GM18526 (cell line): Measurements from ENCODE around the gene MYORG.

ENCODE experiments used
- POLR2A ChIP-seq: IDR thresholded peaks from 3 replicates; pipeline ENCODE4 v1.6.1; 2011; ENCODE audit not compliant: insufficient read length; ENCODE audit errors: extremely low read depth

The MYORG gene

GRCh38 chr9:34396276-34397214 is 19.8 kb upstream of the MYORG start:
- TF ChIP-seq POLR2A: no peak

GRCh38 chr9:34392511-34392910 is 15.8 kb upstream of the MYORG start:
- TF ChIP-seq POLR2A: no peak

- TF ChIP-seq POLR2A: no peak
Measured at GRCh38 chr9:34387239-34387638, 10.5 kb upstream of the MYORG start.

- TF ChIP-seq POLR2A: no peak
Measured at GRCh38 chr9:34386656-34387055, 10.0 kb upstream of the MYORG start.

GRCh38 chr9:34385561-34386230 is 9.0 kb upstream of the MYORG start:
- TF ChIP-seq POLR2A: no peak

GRCh38 chr9:34384368-34385165 is 7.9 kb upstream of the MYORG start:
- no peak for TF ChIP-seq POLR2A

- TF ChIP-seq POLR2A: no peak
Measured at GRCh38 chr9:34383904-34384303, 7.2 kb upstream of the MYORG start.

GRCh38 chr9:34382879-34383278 is 6.2 kb upstream of the MYORG start:
- no peak for TF ChIP-seq POLR2A

GRCh38 chr9:34382054-34382453 is 5.4 kb upstream of the MYORG start:
- no peak for TF ChIP-seq POLR2A

GRCh38 chr9:34381323-34381722 is 4.6 kb upstream of the MYORG start:
- TF ChIP-seq POLR2A: no peak

- no peak for TF ChIP-seq POLR2A
Measured at GRCh38 chr9:34380511-34381315, 4.0 kb upstream of the MYORG start.

GRCh38 chr9:34380034-34380510 is 3.4 kb upstream of the MYORG start:
- no peak for TF ChIP-seq POLR2A

GRCh38 chr9:34379334-34380033 is 2.8 kb upstream of the MYORG start:
- TF ChIP-seq POLR2A: no peak
